ENCODE results near the gene CCDC160.
"Not testable (repeated sequence)": the region's sequence is repeated elsewhere in the genome, so short reads cannot be mapped to it uniquely, and the experiment has no call there.

The CCDC160 gene

GRCh38 chrX:134258202-134258601 is 21.2 kb downstream of the CCDC160 start:
- no peak for DNase-seq (ENCODE audit: low read depth)
- TF ChIP-seq CTCF (conservative IDR thresholded peaks at IDR 0.05; ENCODE audit: control insufficient read depth, insufficient read depth, low read depth, low read length) = no peak
- H3K4me3 ChIP-seq (ENCODE audit: control insufficient read depth, low read depth, low read length) = no peak overlapping the region

- not testable (repeated sequence) for DNase-seq (ENCODE audit: low read depth); H3K4me3 ChIP-seq (ENCODE audit: control insufficient read depth, low read depth, low read length)
Measured at GRCh38 chrX:134285934-134286333, 49.0 kb downstream of the CCDC160 start.

- DNase-seq (ENCODE audit: low read depth) = no peak
- H3K4me3 ChIP-seq (ENCODE audit: control insufficient read depth, low read depth, low read length) = no peak overlapping the region
- TF ChIP-seq CTCF (conservative IDR thresholded peaks at IDR 0.05; ENCODE audit: control insufficient read depth, insufficient read depth, low read depth, low read length) = no peak
Measured at GRCh38 chrX:134287346-134287745, 50.4 kb downstream of the CCDC160 start.

- peak; percentile 39 for TF ChIP-seq CTCF (conservative IDR thresholded peaks at IDR 0.05; ENCODE audit: control insufficient read depth, insufficient read depth, low read depth, low read length)
- no peak overlapping the region for H3K4me3 ChIP-seq (ENCODE audit: control insufficient read depth, low read depth, low read length)
- peak; percentile 4 for DNase-seq (ENCODE audit: low read depth)
Measured at GRCh38 chrX:134294548-134294947, 57.6 kb downstream of the CCDC160 start.
